CD14-positive monocyte (primary cell): ENCODE measurements around the gene RAB26. TPM values are rescaled to one million over a fixed set of nuclear protein-coding genes. Genes with fewer than 3 reads are reported as not detected.
A peak's percentile ranks its signal among the peaks of the same experiment; 100 is the strongest.
"Not testable (repeated sequence)": the region's sequence is repeated elsewhere in the genome, so short reads cannot be mapped to it uniquely, and the experiment has no call there.

Experiments used
- DNase-seq, 3 donors: peaks; one replicate each; pipeline ENCODE4 v3.0.0-alpha.2; 2011 to 2022
- H2AFZ ChIP-seq: 2 replicates; pipeline ENCODE4 v1.6.0; 2012; ENCODE audit warnings: mild to moderate bottlenecking, low read depth, low read length, inconsistent platforms; ENCODE audit not compliant: insufficient read depth, poor library complexity, severe bottlenecking
- H3K27ac ChIP-seq, 2 donors: 1 replicate in 1 of 2; 2 replicates in 1 of 2; pipeline ENCODE4 v1.5.1; 2012 to 2013; ENCODE audit warnings: low read length in 2 of 2, control low read depth in 1 of 2, inconsistent platforms in 1 of 2, low read depth in 1 of 2, mild to moderate bottlenecking in 1 of 2
- H3K27me3 ChIP-seq, 2 donors: one replicate each; pipeline versions ENCODE4 v1.6.0 to v1.6.1; 2011 to 2013; ENCODE audit warnings: low read length in 2 of 2; ENCODE audit not compliant: control insufficient read depth in 2 of 2, insufficient read depth in 2 of 2
- H3K36me3 ChIP-seq, 2 donors: replicated peaks in 1 of 2; 1 replicate in 1 of 2; 2 replicates in 1 of 2; pipeline versions ENCODE4 v1.5.1 to v1.6.1; 2012 to 2013; ENCODE audit warnings: low read length in 2 of 2, control low read depth in 1 of 2, inconsistent platforms in 1 of 2, mild to moderate bottlenecking in 1 of 2; ENCODE audit not compliant: insufficient read depth in 2 of 2, control insufficient read depth in 1 of 2
- H3K4me1 ChIP-seq, 2 donors: 1 replicate in 1 of 2; 2 replicates in 1 of 2; pipeline versions ENCODE4 v1.5.1 to v1.6.1; 2012 to 2013; ENCODE audit warnings: low read length in 2 of 2, control low read depth in 1 of 2, inconsistent platforms in 1 of 2, mild to moderate bottlenecking in 1 of 2, moderate library complexity in 1 of 2; ENCODE audit not compliant: insufficient read depth in 2 of 2, control insufficient read depth in 1 of 2
- H3K4me2 ChIP-seq: replicated peaks from 2 replicates; pipeline ENCODE3; 2012; ENCODE audit warnings: low read length, moderate library complexity, mild to moderate bottlenecking; ENCODE audit not compliant: poor library complexity, severe bottlenecking; ENCODE audit errors: extremely low read depth
- H3K4me3 ChIP-seq, 3 experiments: fragments of 200-600 bp in 1 of 3; sonication (generic) in 1 of 3; replicated peaks in 1 of 3; 1 replicate in 2 of 3; 2 replicates in 1 of 3; pipeline ENCODE4 v1.5.1; 2011 to 2013; ENCODE audit warnings: low read length in 3 of 3, mild to moderate bottlenecking in 3 of 3, control low read depth in 2 of 3, low read depth in 2 of 3, inconsistent platforms in 1 of 3, moderate library complexity in 1 of 3
- H3K79me2 ChIP-seq: 2 replicates; pipeline ENCODE4 v1.6.0; 2012; ENCODE audit warnings: mild to moderate bottlenecking, control low read depth, inconsistent platforms, low read length, moderate library complexity; ENCODE audit not compliant: insufficient read depth
- H3K9ac ChIP-seq: 2 replicates; pipeline ENCODE4 v1.6.0; 2017; ENCODE audit warnings: low read length, mild to moderate bottlenecking; ENCODE audit not compliant: insufficient read depth, poor library complexity, severe bottlenecking
- H3K9me3 ChIP-seq, 2 donors: replicated peaks in 1 of 2; 1 replicate in 1 of 2; 2 replicates in 1 of 2; pipeline versions ENCODE4 v1.5.1 to v1.6.1; 2012 to 2013; ENCODE audit warnings: low read length in 2 of 2, control low read depth in 1 of 2; ENCODE audit not compliant: control insufficient read depth in 1 of 2, insufficient read depth in 1 of 2
- H4K20me1 ChIP-seq: 2 replicates; pipeline ENCODE4 v1.6.0; 2012; ENCODE audit warnings: mild to moderate bottlenecking, low read length, control low read depth, moderate library complexity; ENCODE audit not compliant: insufficient read depth
- H3K27ac Mint-ChIP-seq, 7 donors: one replicate each; pipeline ENCODE4 v1.8.0; 2020; ENCODE audit warnings: mild to moderate bottlenecking in 7 of 7, mixed read lengths in 7 of 7, moderate library complexity in 6 of 7, inconsistent platforms in 2 of 7
- H3K27me3 Mint-ChIP-seq, 3 donors: one replicate each; pipeline ENCODE4 v1.8.0; 2021 to 2022; ENCODE audit warnings: low read depth in 3 of 3, mild to moderate bottlenecking in 3 of 3, mixed read lengths in 3 of 3, moderate library complexity in 3 of 3, inconsistent platforms in 1 of 3
- H3K36me3 Mint-ChIP-seq, 2 donors: one replicate each; pipeline ENCODE4 v1.8.0; 2020; ENCODE audit warnings: mixed read lengths in 2 of 2, inconsistent platforms in 1 of 2, mild to moderate bottlenecking in 1 of 2
- H3K4me1 Mint-ChIP-seq: one replicate; pipeline ENCODE4 v1.8.0; 2020; ENCODE audit warnings: mild to moderate bottlenecking, mixed read lengths
- H3K4me3 Mint-ChIP-seq, 2 donors: one replicate each; pipeline ENCODE4 v1.8.0; 2020; ENCODE audit warnings: mild to moderate bottlenecking in 2 of 2, mixed read lengths in 2 of 2, moderate library complexity in 1 of 2
- H3K9me3 Mint-ChIP-seq, 7 donors: one replicate each; pipeline ENCODE4 v1.8.0; 2020 to 2022; ENCODE audit warnings: mixed read lengths in 7 of 7, mild to moderate bottlenecking in 6 of 7, moderate library complexity in 6 of 7, inconsistent platforms in 2 of 7
- WGBS: methylation state at CpG from one replicate; pipeline ENCODE4 v1.1.5; 2013; ENCODE audit warnings: missing lambda C conversion rate; ENCODE audit not compliant: insufficient coverage; 5-methylcytosine and 5-hydroxymethylcytosine counted together
- intact Hi-C, 2 donors: fragments of 100-400 bp; cut with micrococcal nuclease; formaldehyde crosslinking; loops; one replicate each; pipeline versions ENCODE4 v1.15.0 to v1.15.1; 2023
- polyA plus RNA-seq, 3 donors: library from polyadenylated mRNA; depleted of rRNA in 1 of 3; unstranded in 2 of 3; stranded (reverse) in 1 of 3; fragments of 300-500 nt in 2 of 3; fragments of >200 nt in 1 of 3; fragmentation: Illumina TruSeq in 2 of 3; gene quantifications; 1 replicate in 2 of 3; 2 replicates in 1 of 3; pipeline ENCODE4 v1.2.3, GENCODE V29; 2012 to 2021

RAB26 gene
- polyA plus RNA-seq, 3 donors = not detected

GRCh38 chr16:2124694-2125444 lies 23.6 kb upstream of the RAB26 start:
- H3K79me2 ChIP-seq, intact Hi-C loops, H3K9me3 ChIP-seq, H3K27ac Mint-ChIP-seq, H3K36me3 ChIP-seq, H2AFZ ChIP-seq, DNase-seq, H3K27me3 ChIP-seq, H3K27ac ChIP-seq, H3K9me3 Mint-ChIP-seq, H3K36me3 Mint-ChIP-seq: not testable (repeated sequence)
- H3K4me1 Mint-ChIP-seq = peaks cover 30% of the 10 kb centered on the region
- peak overlapping the region; percentile 65 to 85 for H3K4me3 Mint-ChIP-seq
- H3K27me3 Mint-ChIP-seq = peaks cover 6 to 17% (median 7%) of the 10 kb centered on the region in 3 donors
- Histone ChIP-seq H3K4me2 (peak overlapping the region; percentile 39), H3K9ac (peak overlapping the region; percentile 27), H4K20me1 (peaks cover 38% of the 10 kb centered on the region), H3K4me3 (peak overlapping the region in 1 of 3 experiments; percentile 42), H3K4me1 (peaks cover 26 to 27% of the 10 kb centered on the region in 2 donors)
- under 1% methylated on average over 23 of the region's 37 CpGs for WGBS

- Mint-ChIP-seq H3K27ac (peak overlapping the region in 1 of 7 donors; percentile 77), H3K4me1 (peaks cover 30% of the 10 kb centered on the region), H3K27me3 (peaks cover 5 to 17% (median 6%) of the 10 kb centered on the region in 3 donors), H3K4me3 (peak overlapping the region; percentile 43 to 85)
- H3K9me3 Mint-ChIP-seq, intact Hi-C loops, H2AFZ ChIP-seq, H3K4me2 ChIP-seq, H3K27me3 ChIP-seq, DNase-seq, H3K36me3 ChIP-seq, H3K9me3 ChIP-seq, H3K27ac ChIP-seq, H3K79me2 ChIP-seq, H3K36me3 Mint-ChIP-seq: not testable (repeated sequence)
- Histone ChIP-seq H3K4me3 (peak overlapping the region in 1 of 3 experiments; percentile 42), H4K20me1 (peaks cover 38% of the 10 kb centered on the region), H3K4me1 (peaks cover 26 to 27% of the 10 kb centered on the region in 2 donors), H3K9ac (peak overlapping the region; percentile 27)
- 63% methylated on average over 3 of the region's 11 CpGs for WGBS
These were observed 22.8 kb upstream of the RAB26 start for GRCh38 chr16:2125609-2126008.

DNA sequence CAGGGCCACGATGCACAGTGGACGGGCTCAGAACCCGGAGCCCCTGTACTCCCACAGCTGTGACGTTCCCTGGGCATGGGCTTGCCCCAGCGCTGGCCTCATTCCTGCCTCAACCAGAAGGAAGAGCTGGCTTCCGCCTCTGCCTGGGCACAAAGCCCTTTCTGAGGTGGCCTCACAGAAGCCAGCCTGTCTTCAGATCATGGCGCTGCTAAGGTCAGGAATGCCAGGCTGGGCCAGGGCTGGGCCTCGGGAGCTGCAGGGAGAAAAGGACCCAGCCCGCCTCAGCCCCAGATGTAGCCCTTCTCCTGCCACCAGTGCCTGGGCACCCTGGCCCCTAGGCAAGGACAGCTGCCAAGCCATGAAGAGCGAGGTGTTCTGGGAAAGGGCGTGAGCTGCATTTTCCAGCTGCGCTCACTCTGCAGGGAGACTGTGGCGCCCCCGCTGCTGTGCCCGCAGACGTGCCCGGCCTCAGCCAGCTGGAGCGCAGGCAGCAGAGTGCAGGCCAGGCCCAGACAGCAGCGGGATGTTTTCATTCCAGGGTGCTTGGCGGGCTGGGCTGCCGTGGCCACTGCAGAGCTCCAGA lies 22.2 kb upstream of the RAB26 start:
- H3K36me3 ChIP-seq, H2AFZ ChIP-seq, H3K27me3 ChIP-seq, intact Hi-C loops, DNase-seq, H3K27ac ChIP-seq, H3K27ac Mint-ChIP-seq, H3K4me3 ChIP-seq, H3K4me2 ChIP-seq, H3K79me2 ChIP-seq, H3K9me3 Mint-ChIP-seq, H3K36me3 Mint-ChIP-seq, H3K9me3 ChIP-seq, H3K9ac ChIP-seq: not testable (repeated sequence)
- H3K4me1 ChIP-seq = peaks cover 26 to 27% of the 10 kb centered on the region in 2 donors
- 64% methylated on average over 15 of the region's 21 CpGs for WGBS
- Mint-ChIP-seq H3K4me3 (peak overlapping the region in 1 of 2 donors; percentile 39), H3K4me1 (peaks cover 30% of the 10 kb centered on the region), H3K27me3 (peaks cover 4 to 17% (median 6%) of the 10 kb centered on the region in 3 donors)
- peaks cover 38% of the 10 kb centered on the region for H4K20me1 ChIP-seq

DNA sequence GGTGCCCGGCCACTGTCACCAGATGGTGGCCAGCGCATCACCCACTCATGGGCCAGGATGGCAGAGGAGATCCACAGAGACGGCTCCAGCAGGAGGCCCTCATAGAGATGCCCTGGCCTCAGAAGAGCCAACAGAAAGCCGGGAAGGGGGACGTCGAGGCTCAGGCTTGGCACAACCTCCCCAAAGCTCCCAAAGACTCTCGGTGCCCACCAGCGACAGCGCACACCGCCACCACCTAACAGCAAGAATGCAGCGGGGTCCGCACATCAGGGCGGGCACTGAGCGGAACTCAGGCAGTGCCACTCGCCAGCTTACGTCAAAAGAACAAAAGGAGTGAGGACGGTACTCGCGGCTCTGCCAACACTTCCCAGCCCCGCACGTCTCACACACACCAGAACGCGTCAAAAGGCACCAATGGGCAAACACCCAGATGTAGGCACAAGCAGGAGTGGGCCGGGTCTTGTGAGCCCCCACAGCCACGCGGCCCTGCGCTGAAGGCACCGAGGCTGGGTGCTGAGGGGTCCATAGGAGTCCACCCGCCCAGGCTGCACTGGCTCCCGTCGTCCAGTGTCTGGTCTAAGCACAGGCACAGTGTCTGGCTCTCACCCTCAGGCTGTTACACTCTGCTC lies 21.4 kb upstream of the RAB26 start:
- H3K4me3 Mint-ChIP-seq, H3K36me3 Mint-ChIP-seq, H3K79me2 ChIP-seq, H2AFZ ChIP-seq, H3K9me3 ChIP-seq, DNase-seq, H3K27me3 ChIP-seq, H3K4me3 ChIP-seq, H3K27ac ChIP-seq, H3K9ac ChIP-seq, H3K9me3 Mint-ChIP-seq, H3K4me2 ChIP-seq, H3K36me3 ChIP-seq, intact Hi-C loops: not testable (repeated sequence)
- peaks cover 26 to 27% of the 10 kb centered on the region in 2 donors for H3K4me1 ChIP-seq
- H3K4me1 Mint-ChIP-seq = peaks cover 30% of the 10 kb centered on the region
- H4K20me1 ChIP-seq = peaks cover 38% of the 10 kb centered on the region
- peaks cover 4 to 17% (median 6%) of the 10 kb centered on the region in 3 donors for H3K27me3 Mint-ChIP-seq
- peak overlapping the region in 1 of 7 donors; percentile 54 for H3K27ac Mint-ChIP-seq
- 94% methylated on average over 23 of the region's 31 CpGs for WGBS
